Activated CD4-positive, alpha-beta T cell treated with anti-CD3 and anti-CD28 coated beads for 36 hours (primary cell): ENCODE data around the gene MOB3B. TPM values are rescaled to one million over a fixed set of nuclear protein-coding genes. Genes with fewer than 3 reads are reported as not detected.
"Not testable (repeated sequence)": the region's sequence is repeated elsewhere in the genome, so short reads cannot be mapped to it uniquely, and the experiment has no call there.

Source experiments
- ATAC-seq: fragments of 200-7000 bp; cut with Tn5 transposase; one replicate; pipeline ENCODE4 v1.10.0; 2021; ENCODE audit warnings: mild to moderate bottlenecking, moderate library complexity
- CTCF ChIA-PET: fragments of 350-600 bp; sonication (Branson Sonifier 250); formaldehyde crosslinking; loops from one replicate; lab custom pipeline; 2021; ENCODE audit warnings: antibody characterized with exemption; lab: Charles Lee
- POLR2A ChIA-PET: fragments of 350-600 bp; sonication (Branson Sonifier 250); formaldehyde crosslinking; loops from one replicate; lab custom pipeline; 2021; ENCODE audit warnings: antibody characterized with exemption, inconsistent platforms; lab: Charles Lee
- DNase-seq: peaks from one replicate; pipeline ENCODE4 v3.0.0-alpha.2; 2020
- H3K27ac Mint-ChIP-seq: one replicate; pipeline ENCODE4 v1.8.0; 2021; ENCODE audit warnings: mixed read lengths
- H3K27me3 Mint-ChIP-seq: one replicate; pipeline ENCODE4 v1.8.0; 2021; ENCODE audit warnings: mixed read lengths
- H3K36me3 Mint-ChIP-seq: one replicate; pipeline ENCODE4 v1.8.0; 2021; ENCODE audit warnings: low read depth, mixed read lengths
- H3K4me1 Mint-ChIP-seq: one replicate; pipeline ENCODE4 v1.8.0; 2021; ENCODE audit warnings: mixed read lengths
- H3K4me3 Mint-ChIP-seq: one replicate; pipeline ENCODE4 v1.8.0; 2021; ENCODE audit warnings: mild to moderate bottlenecking, moderate library complexity, mixed read lengths
- H3K9me3 Mint-ChIP-seq: one replicate; pipeline ENCODE4 v1.8.0; 2021; ENCODE audit warnings: low read depth, mixed read lengths
- intact Hi-C, 2 experiments: fragments of 100-400 bp; cut with DNase I in 1 of 2; cut with micrococcal nuclease in 1 of 2; formaldehyde crosslinking; loops; one replicate each; pipeline versions ENCODE4 v1.14.2 to v1.15.1; 2022 to 2024; cut with DNase I, micrococcal nuclease
- total RNA-seq, 2 experiments: library from RNA; stranded (reverse); gene quantifications; one replicate each; pipeline ENCODE4 v1.2.3, GENCODE V29; 2021

Gene MOB3B
- total RNA-seq, 2 experiments from 2014 or later, result 0.80 to 0.88 TPM

GRCh38 chr9:27464950-27465349, 64.7 kb downstream of the MOB3B start:
- CTCF ChIA-PET, H3K36me3 Mint-ChIP-seq, ATAC-seq, H3K4me3 Mint-ChIP-seq, H3K27me3 Mint-ChIP-seq, intact Hi-C loops, H3K9me3 Mint-ChIP-seq, POLR2A ChIA-PET, H3K4me1 Mint-ChIP-seq, H3K27ac Mint-ChIP-seq, DNase-seq: not testable (repeated sequence)

- H3K36me3 Mint-ChIP-seq, result no peaks in the 10 kb centered on the region
- no peak overlapping the region for H3K27ac Mint-ChIP-seq
- H3K9me3 Mint-ChIP-seq, result no peaks in the 10 kb centered on the region
- CTCF ChIA-PET, result no interaction called here
- intact Hi-C loops, result no loop called here
- H3K4me3 Mint-ChIP-seq, result no peak overlapping the region
- ATAC-seq (no peak), DNase-seq (no peak)
- no peaks in the 10 kb centered on the region for H3K27me3 Mint-ChIP-seq
- peaks cover 3% of the 10 kb centered on the region for H3K4me1 Mint-ChIP-seq
- POLR2A ChIA-PET, result no interaction called here
Measured at GRCh38 chr9:27462846-27463245, 66.8 kb downstream of the MOB3B start.

- Mint-ChIP-seq H3K27ac (no peak overlapping the region), H3K36me3 (no peaks in the 10 kb centered on the region), H3K4me1 (peaks cover 6% of the 10 kb centered on the region), H3K9me3 (no peaks in the 10 kb centered on the region), H3K4me3 (no peak overlapping the region), H3K27me3 (no peaks in the 10 kb centered on the region)
- ChIA-PET POLR2A (no interaction called here), CTCF (interaction anchor here (1.4 kb wide), 1 partner anchor 22 kb away, joined by 3 read pairs; no protein-coding TSS in a partner anchor)
- ATAC-seq (no peak), DNase-seq (no peak)
- intact Hi-C loops, result no loop called here
Measured at GRCh38 chr9:27462434-27462833, 67.2 kb downstream of the MOB3B start.

GRCh38 chr9:27460226-27461023, 69.2 kb downstream of the MOB3B start:
- Mint-ChIP-seq H3K27ac (no peak overlapping the region), H3K27me3 (no peaks in the 10 kb centered on the region), H3K4me3 (no peak overlapping the region), H3K9me3 (no peaks in the 10 kb centered on the region), H3K36me3 (no peaks in the 10 kb centered on the region), H3K4me1 (peaks cover 10% of the 10 kb centered on the region)
- DNase-seq, result peak; percentile 8
- peak; percentile 47 for ATAC-seq
- CTCF ChIA-PET, result interaction anchor here (1.1 kb wide), 1 partner anchor 12 kb away, joined by 4 read pairs; no protein-coding TSS in a partner anchor
- POLR2A ChIA-PET, result no interaction called here
- intact Hi-C loops, result no loop called here

GRCh38 chr9:27457445-27457844, 72.2 kb downstream of the MOB3B start:
- ATAC-seq (no peak), DNase-seq (no peak)
- no peaks in the 10 kb centered on the region for H3K27me3 Mint-ChIP-seq
- CTCF ChIA-PET, result no interaction called here
- POLR2A ChIA-PET, result no interaction called here
- intact Hi-C loops, result no loop called here
- H3K4me3 Mint-ChIP-seq, result no peak overlapping the region
- no peak overlapping the region for H3K27ac Mint-ChIP-seq
- no peaks in the 10 kb centered on the region for H3K9me3 Mint-ChIP-seq
- peaks cover 10% of the 10 kb centered on the region for H3K4me1 Mint-ChIP-seq
- peaks cover 2% of the 10 kb centered on the region for H3K36me3 Mint-ChIP-seq

GRCh38 chr9:27453860-27454553, 75.6 kb downstream of the MOB3B start:
- Mint-ChIP-seq H3K9me3 (no peaks in the 10 kb centered on the region), H3K4me1 (peaks cover 7% of the 10 kb centered on the region)
- POLR2A ChIA-PET, result no interaction called here

GRCh38 chr9:27451207-27451797, 78.3 kb downstream of the MOB3B start:
- ATAC-seq (no peak), DNase-seq (no peak)
- Mint-ChIP-seq H3K4me3 (no peak overlapping the region), H3K27ac (no peak overlapping the region), H3K27me3 (no peaks in the 10 kb centered on the region), H3K4me1 (peaks cover 4% of the 10 kb centered on the region), H3K9me3 (peaks cover 4% of the 10 kb centered on the region), H3K36me3 (peaks cover 4% of the 10 kb centered on the region)
- ChIA-PET CTCF (no interaction called here), POLR2A (no interaction called here)
- intact Hi-C loops, result no loop called here

More at GRCh38 chr9:27453860-27454553, 75.6 kb downstream of the MOB3B start:
- Mint-ChIP-seq H3K27me3 (no peaks in the 10 kb centered on the region), H3K4me3 (no peak overlapping the region), H3K36me3 (peaks cover 2% of the 10 kb centered on the region), H3K27ac (no peak overlapping the region)
- CTCF ChIA-PET, result no interaction called here
- no peak for ATAC-seq
- intact Hi-C loops, result no loop called here
- DNase-seq, result no peak

- CTCF ChIA-PET, result no interaction called here
- no peak overlapping the region for H3K27ac Mint-ChIP-seq
- no peaks in the 10 kb centered on the region for H3K27me3 Mint-ChIP-seq
- no peak overlapping the region for H3K4me3 Mint-ChIP-seq
- peaks cover 4% of the 10 kb centered on the region for H3K9me3 Mint-ChIP-seq
- intact Hi-C loops, result no loop called here
- H3K36me3 Mint-ChIP-seq, result peaks cover 4% of the 10 kb centered on the region
- H3K4me1 Mint-ChIP-seq, result peaks cover 4% of the 10 kb centered on the region
- DNase-seq (no peak), ATAC-seq (no peak)
- POLR2A ChIA-PET, result no interaction called here
Measured at GRCh38 chr9:27450752-27451151, 78.9 kb downstream of the MOB3B start.

GRCh38 chr9:27448356-27448755, 81.3 kb downstream of the MOB3B start:
- CTCF ChIA-PET, result interaction anchor here (0.7 kb wide), 1 partner anchor 11 kb away, joined by 4 read pairs; no protein-coding TSS in a partner anchor
- H3K27ac Mint-ChIP-seq, H3K4me1 Mint-ChIP-seq, H3K9me3 Mint-ChIP-seq, ATAC-seq, H3K36me3 Mint-ChIP-seq, H3K4me3 Mint-ChIP-seq, intact Hi-C loops, POLR2A ChIA-PET, H3K27me3 Mint-ChIP-seq: not testable (repeated sequence)
- peak; percentile 17 for DNase-seq

- H3K36me3 Mint-ChIP-seq, result peaks cover 2% of the 10 kb centered on the region
- ChIA-PET CTCF (no interaction called here), POLR2A (no interaction called here)
- H3K4me1 Mint-ChIP-seq, result peaks cover 4% of the 10 kb centered on the region
- H3K9me3 Mint-ChIP-seq, result peaks cover 4% of the 10 kb centered on the region
- no peaks in the 10 kb centered on the region for H3K27me3 Mint-ChIP-seq
- H3K27ac Mint-ChIP-seq, result no peak overlapping the region
- no peak for DNase-seq
- ATAC-seq, result no peak
- intact Hi-C loops, result no loop called here
- no peak overlapping the region for H3K4me3 Mint-ChIP-seq
Measured at GRCh38 chr9:27447031-27447683, 82.5 kb downstream of the MOB3B start.

GRCh38 chr9:27445688-27446087, 83.9 kb downstream of the MOB3B start:
- DNase-seq (no peak), ATAC-seq (no peak)
- Mint-ChIP-seq H3K36me3 (peaks cover 2% of the 10 kb centered on the region), H3K4me1 (peaks cover 6% of the 10 kb centered on the region), H3K4me3 (no peak overlapping the region), H3K9me3 (peaks cover 4% of the 10 kb centered on the region), H3K27ac (no peak overlapping the region), H3K27me3 (no peaks in the 10 kb centered on the region)
- intact Hi-C loops, result no loop called here
- ChIA-PET POLR2A (no interaction called here), CTCF (no interaction called here)
